PC-9 (cell line): ENCODE measurements around the gene PEAK1.

Experiments used
- EZH2 ChIP-seq: fragments of 200-600 bp; sonication (generic); IDR thresholded peaks from 2 replicates; pipeline ENCODE4 v1.8.0; 2017; ENCODE audit warnings: antibody characterized with exemption, low read depth
- TF ChIP-seq, protein P1 (sequence below): fragments of 200-600 bp; sonication (generic); conservative IDR thresholded peaks from 2 replicates; pipeline ENCODE4 v1.6.1; 2017; ENCODE audit warnings: mixed run types, antibody characterized with exemption, mild to moderate bottlenecking, moderate library complexity

- TF ChIP-seq, protein P1, sequence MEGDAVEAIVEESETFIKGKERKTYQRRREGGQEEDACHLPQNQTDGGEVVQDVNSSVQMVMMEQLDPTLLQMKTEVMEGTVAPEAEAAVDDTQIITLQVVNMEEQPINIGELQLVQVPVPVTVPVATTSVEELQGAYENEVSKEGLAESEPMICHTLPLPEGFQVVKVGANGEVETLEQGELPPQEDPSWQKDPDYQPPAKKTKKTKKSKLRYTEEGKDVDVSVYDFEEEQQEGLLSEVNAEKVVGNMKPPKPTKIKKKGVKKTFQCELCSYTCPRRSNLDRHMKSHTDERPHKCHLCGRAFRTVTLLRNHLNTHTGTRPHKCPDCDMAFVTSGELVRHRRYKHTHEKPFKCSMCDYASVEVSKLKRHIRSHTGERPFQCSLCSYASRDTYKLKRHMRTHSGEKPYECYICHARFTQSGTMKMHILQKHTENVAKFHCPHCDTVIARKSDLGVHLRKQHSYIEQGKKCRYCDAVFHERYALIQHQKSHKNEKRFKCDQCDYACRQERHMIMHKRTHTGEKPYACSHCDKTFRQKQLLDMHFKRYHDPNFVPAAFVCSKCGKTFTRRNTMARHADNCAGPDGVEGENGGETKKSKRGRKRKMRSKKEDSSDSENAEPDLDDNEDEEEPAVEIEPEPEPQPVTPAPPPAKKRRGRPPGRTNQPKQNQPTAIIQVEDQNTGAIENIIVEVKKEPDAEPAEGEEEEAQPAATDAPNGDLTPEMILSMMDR, result no peak
- TF ChIP-seq EZH2, result no peak
Observed at GRCh38 chr15:77168616-77169015, 251.3 kb downstream of the PEAK1 start.
